HepG2 (cell line): Measurements from ENCODE around the gene CLDN9. TPM values are rescaled to one million over a fixed set of nuclear protein-coding genes. Genes with fewer than 3 reads are reported as not detected.

Source experiments
- ADNP ChIP-seq: sonication (generic); formaldehyde crosslinking; IDR thresholded peaks from 2 replicates; pipeline ENCODE4 v1.4.0; 2020; ENCODE audit warnings: missing genetic modification reagents
- GABPB1 ChIP-seq: IDR thresholded peaks from 2 replicates; pipeline ENCODE4 v1.6.1; 2016; ENCODE audit warnings: mild to moderate bottlenecking, missing genetic modification reagents, moderate library complexity, missing compliant biosample characterization
- HNF4A ChIP-seq: sonication (generic); formaldehyde crosslinking; IDR thresholded peaks from 2 replicates; pipeline ENCODE4 v1.4.0; 2020; ENCODE audit warnings: missing genetic modification reagents
- LCORL ChIP-seq, 2 experiments: fragments of 450-650 bp in 1 of 2; sonication (generic) in 1 of 2; formaldehyde crosslinking in 1 of 2; IDR thresholded peaks; 2 replicates each; pipeline versions ENCODE4 v1.5.0 to v1.6.1; 2017 to 2020; ENCODE audit warnings: antibody characterized with exemption in 1 of 2, missing genetic modification reagents in 1 of 2
- MAFF ChIP-seq: IDR thresholded peaks from 2 replicates; pipeline ENCODE4 v1.6.1; 2011; ENCODE audit warnings: low read depth, low read length, improper control_type of control experiment
- MIXL1 ChIP-seq: IDR thresholded peaks from 2 replicates; pipeline ENCODE4 v1.6.1; 2016
- NBN ChIP-seq: fragments of 450-650 bp; conservative IDR thresholded peaks from 2 replicates; pipeline ENCODE4 v1.6.1; 2017
- PCBP1 ChIP-seq: fragments of 200-400 bp; formaldehyde crosslinking; IDR thresholded peaks from 2 replicates; pipeline ENCODE4 v1.6.1; 2017; ENCODE audit warnings: mild to moderate bottlenecking, low read depth, low read length, borderline replicate concordance
- RCOR2 ChIP-seq: IDR thresholded peaks from 2 replicates; pipeline ENCODE4 v1.6.1; 2016; ENCODE audit warnings: missing biosample characterization, missing genetic modification reagents
- RELA ChIP-seq: sonication (generic); formaldehyde crosslinking; IDR thresholded peaks from 2 replicates; pipeline ENCODE4 v1.4.0; 2020; ENCODE audit warnings: missing genetic modification reagents
- STAG1 ChIP-seq: sonication (generic); formaldehyde crosslinking; IDR thresholded peaks from 2 replicates; pipeline ENCODE4 v1.4.0; 2020; ENCODE audit warnings: missing genetic modification reagents
- ZNF160 ChIP-seq: sonication (generic); formaldehyde crosslinking; IDR thresholded peaks from 2 replicates; pipeline ENCODE4 v1.8.0; 2022; ENCODE audit warnings: mild to moderate bottlenecking, inconsistent platforms, missing genetic modification reagents
- ZNF615 ChIP-seq: sonication (generic); formaldehyde crosslinking; IDR thresholded peaks from 2 replicates; pipeline ENCODE4 v1.5.0; 2020; ENCODE audit warnings: mild to moderate bottlenecking, missing genetic modification reagents, borderline replicate concordance
- ZNF788 ChIP-seq: sonication (generic); formaldehyde crosslinking; IDR thresholded peaks from 2 replicates; pipeline ENCODE4 v1.5.0; 2020; ENCODE audit warnings: mild to moderate bottlenecking, missing genetic modification reagents, borderline replicate concordance
- polyA plus RNA-seq, 8 experiments: library from polyadenylated mRNA; depleted of rRNA in 3 of 8; stranded (reverse) in 7 of 8; unstranded in 1 of 8; fragments of >200 nt; fragmentation: Illumina TruSeq in 4 of 8; extraction: Trizol in 4 of 8; gene quantifications; 2 replicates each; pipeline versions ENCODE4 v1.2.1 to v1.2.3, GENCODE V29; 2011 to 2016; ENCODE audit warnings: low read depth in 4 of 8, missing spikeins in 1 of 8, mixed read lengths in 1 of 8; ENCODE audit not compliant: insufficient read depth in 1 of 8
- total RNA-seq, 5 experiments: library from RNA; depleted of rRNA; stranded (reverse); fragments of >200 nt; fragmentation: Illumina TruSeq; extraction: Trizol; gene quantifications; 2 replicates each; pipeline ENCODE4 v1.2.3, GENCODE V29; 2016; ENCODE audit warnings: low read depth in 1 of 5
- TF ChIP-seq, protein P1 (sequence below): IDR thresholded peaks from 2 replicates; pipeline ENCODE4 v1.6.1; 2016
- TF ChIP-seq, protein P2 (sequence below): sonication (generic); formaldehyde crosslinking; IDR thresholded peaks from 2 replicates; pipeline ENCODE4 v1.4.0; 2020; ENCODE audit warnings: missing genetic modification reagents, low read depth, mild to moderate bottlenecking, borderline replicate concordance
- TF ChIP-seq, protein P3 (sequence below): IDR thresholded peaks from 2 replicates; pipeline ENCODE4 v1.6.1; 2012; ENCODE audit warnings: low read depth, low read length, improper control_type of control experiment
- TF ChIP-seq, protein P4 (sequence below): IDR thresholded peaks from 2 replicates; pipeline ENCODE4 v1.6.1; 2016; ENCODE audit warnings: mild to moderate bottlenecking, missing biosample characterization, missing genetic modification reagents
- TF ChIP-seq, protein P5 (sequence below): sonication (generic); formaldehyde crosslinking; IDR thresholded peaks from 2 replicates; pipeline ENCODE4 v1.5.1; 2020; ENCODE audit warnings: missing genetic modification reagents, mild to moderate bottlenecking, borderline replicate concordance
- TF ChIP-seq, protein P6 (sequence below): sonication (generic); formaldehyde crosslinking; IDR thresholded peaks from 2 replicates; pipeline ENCODE4 v1.8.1; 2023; ENCODE audit warnings: mild to moderate bottlenecking, missing genetic modification reagents, borderline replicate concordance
- TF ChIP-seq, protein P7 (sequence below): sonication (generic); formaldehyde crosslinking; IDR thresholded peaks from 2 replicates; pipeline ENCODE4 v1.8.0; 2022; ENCODE audit warnings: missing genetic modification reagents, mild to moderate bottlenecking, inconsistent platforms, borderline replicate concordance

Gene CLDN9
- total and polyA plus RNA-seq, 2 of the 13 experiments (the other 11 are each of a cell fraction or from before 2014, with no cell fraction given): 0.15 to 0.26 TPM

DNA sequence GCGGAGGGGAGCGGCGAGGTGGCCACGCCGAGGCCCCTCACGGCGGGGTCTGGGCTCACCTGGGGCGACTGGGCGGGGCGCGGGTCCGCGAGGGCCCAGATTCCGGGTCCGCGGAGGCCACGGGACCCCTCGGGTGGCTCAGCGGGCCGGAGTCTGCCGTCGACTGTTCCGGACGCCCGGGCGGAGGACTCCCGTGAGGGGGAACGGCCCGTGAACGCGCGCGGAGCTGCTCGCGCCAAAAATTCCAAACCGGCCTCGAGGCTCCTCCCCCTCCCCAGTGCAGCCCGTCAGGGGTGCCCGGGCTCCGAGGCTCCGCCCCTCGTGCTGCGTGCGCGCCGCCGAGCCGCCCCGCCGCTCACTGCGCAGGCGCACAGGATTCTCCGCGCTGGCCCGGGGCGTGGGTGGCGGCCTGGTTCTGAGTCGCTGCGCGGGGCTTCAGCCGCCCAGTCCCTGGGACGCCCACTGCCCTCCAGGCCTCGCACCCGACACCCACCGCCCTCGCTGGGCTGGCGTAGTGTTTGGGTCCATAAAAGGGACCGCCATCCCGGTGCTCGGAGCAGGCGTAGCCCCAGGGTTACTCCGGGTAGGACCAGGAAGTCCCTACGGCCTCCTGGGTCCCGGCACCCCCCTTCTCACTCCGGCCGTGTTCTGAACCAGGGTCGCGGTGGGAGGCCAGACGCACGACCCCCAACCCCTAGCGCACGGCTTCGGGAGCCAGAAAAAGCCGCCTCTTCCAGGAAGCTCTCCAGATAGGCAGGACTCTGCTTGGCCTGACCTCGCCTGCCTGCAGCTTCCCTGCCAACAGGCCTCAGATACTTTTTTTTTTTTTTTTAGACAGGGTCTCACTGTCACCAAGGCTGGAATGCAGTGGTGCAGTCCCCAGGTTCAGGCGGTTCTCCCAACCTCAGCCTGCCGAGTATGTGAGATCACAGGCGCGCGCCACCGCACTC is 32.2 kb upstream of the CLDN9 start, which contains the start of gene PKMYT1 (continued):
- TF ChIP-seq ZNF615 (CRISPR knock-in tag) (no peak), RELA (CRISPR knock-in tag) (no peak), NBN (no peak), LCORL (IDR thresholded peaks at IDR 0.05) (no peak), LCORL (CRISPR knock-in tag; IDR thresholded peaks at IDR 0.05) (peak; percentile 15; the same call in 1 of the 2 replicates), GABPB1 (CRISPR knock-in tag) (0 out of 2 replicates have a peak, but pooled peaks have one; percentile 47), RCOR2 (CRISPR knock-in tag) (no peak), ZNF160 (CRISPR knock-in tag) (no peak), ZNF788 (CRISPR knock-in tag) (peak; percentile 27; the same call in 1 of the 2 replicates), MIXL1 (CRISPR knock-in tag) (no peak), ADNP (CRISPR knock-in tag) (no peak), HNF4A (CRISPR knock-in tag) (no peak), STAG1 (no peak), MAFF (no peak), PCBP1 (no peak)
- TF ChIP-seq, protein P1, sequence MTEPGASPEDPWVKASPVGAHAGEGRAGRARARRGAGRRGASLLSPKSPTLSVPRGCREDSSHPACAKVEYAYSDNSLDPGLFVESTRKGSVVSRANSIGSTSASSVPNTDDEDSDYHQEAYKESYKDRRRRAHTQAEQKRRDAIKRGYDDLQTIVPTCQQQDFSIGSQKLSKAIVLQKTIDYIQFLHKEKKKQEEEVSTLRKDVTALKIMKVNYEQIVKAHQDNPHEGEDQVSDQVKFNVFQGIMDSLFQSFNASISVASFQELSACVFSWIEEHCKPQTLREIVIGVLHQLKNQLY (CRISPR knock-in tag): no peak
- TF ChIP-seq, protein P2, sequence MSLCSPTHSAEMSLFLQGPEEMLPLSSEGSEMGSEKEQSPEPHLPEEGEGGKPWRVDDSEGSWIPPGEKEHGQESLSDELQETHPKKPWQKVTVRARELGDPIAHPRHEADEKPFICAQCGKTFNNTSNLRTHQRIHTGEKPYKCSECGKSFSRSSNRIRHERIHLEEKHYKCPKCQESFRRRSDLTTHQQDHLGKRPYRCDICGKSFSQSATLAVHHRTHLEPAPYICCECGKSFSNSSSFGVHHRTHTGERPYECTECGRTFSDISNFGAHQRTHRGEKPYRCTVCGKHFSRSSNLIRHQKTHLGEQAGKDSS (CRISPR knock-in tag): no peak; the same call in 1 of the 2 replicates
- TF ChIP-seq, protein P3, sequence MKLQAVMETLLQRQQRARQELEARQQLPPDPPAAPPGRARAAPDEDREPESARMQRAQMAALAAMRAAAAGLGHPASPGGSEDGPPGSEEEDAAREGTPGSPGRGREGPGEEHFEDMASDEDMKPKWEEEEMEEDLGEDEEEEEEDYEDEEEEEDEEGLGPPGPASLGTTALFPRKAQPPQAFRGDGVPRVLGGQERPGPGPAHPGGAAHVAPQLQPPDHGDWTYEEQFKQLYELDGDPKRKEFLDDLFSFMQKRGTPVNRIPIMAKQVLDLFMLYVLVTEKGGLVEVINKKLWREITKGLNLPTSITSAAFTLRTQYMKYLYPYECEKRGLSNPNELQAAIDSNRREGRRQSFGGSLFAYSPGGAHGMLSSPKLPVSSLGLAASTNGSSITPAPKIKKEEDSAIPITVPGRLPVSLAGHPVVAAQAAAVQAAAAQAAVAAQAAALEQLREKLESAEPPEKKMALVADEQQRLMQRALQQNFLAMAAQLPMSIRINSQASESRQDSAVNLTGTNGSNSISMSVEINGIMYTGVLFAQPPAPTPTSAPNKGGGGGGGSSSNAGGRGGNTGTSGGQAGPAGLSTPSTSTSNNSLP: no peak
- TF ChIP-seq, protein P4, sequence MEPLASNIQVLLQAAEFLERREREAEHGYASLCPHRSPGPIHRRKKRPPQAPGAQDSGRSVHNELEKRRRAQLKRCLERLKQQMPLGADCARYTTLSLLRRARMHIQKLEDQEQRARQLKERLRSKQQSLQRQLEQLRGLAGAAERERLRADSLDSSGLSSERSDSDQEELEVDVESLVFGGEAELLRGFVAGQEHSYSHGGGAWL: no peak; the same call in 1 of the 2 replicates
- TF ChIP-seq, protein P5, sequence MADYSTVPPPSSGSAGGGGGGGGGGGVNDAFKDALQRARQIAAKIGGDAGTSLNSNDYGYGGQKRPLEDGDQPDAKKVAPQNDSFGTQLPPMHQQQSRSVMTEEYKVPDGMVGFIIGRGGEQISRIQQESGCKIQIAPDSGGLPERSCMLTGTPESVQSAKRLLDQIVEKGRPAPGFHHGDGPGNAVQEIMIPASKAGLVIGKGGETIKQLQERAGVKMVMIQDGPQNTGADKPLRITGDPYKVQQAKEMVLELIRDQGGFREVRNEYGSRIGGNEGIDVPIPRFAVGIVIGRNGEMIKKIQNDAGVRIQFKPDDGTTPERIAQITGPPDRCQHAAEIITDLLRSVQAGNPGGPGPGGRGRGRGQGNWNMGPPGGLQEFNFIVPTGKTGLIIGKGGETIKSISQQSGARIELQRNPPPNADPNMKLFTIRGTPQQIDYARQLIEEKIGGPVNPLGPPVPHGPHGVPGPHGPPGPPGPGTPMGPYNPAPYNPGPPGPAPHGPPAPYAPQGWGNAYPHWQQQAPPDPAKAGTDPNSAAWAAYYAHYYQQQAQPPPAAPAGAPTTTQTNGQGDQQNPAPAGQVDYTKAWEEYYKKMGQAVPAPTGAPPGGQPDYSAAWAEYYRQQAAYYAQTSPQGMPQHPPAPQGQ: no peak
- TF ChIP-seq, protein P6, sequence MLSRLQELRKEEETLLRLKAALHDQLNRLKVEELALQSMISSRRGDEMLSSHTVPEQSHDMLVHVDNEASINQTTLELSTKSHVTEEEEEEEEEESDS (CRISPR knock-in tag): no peak
- TF ChIP-seq, protein P7, sequence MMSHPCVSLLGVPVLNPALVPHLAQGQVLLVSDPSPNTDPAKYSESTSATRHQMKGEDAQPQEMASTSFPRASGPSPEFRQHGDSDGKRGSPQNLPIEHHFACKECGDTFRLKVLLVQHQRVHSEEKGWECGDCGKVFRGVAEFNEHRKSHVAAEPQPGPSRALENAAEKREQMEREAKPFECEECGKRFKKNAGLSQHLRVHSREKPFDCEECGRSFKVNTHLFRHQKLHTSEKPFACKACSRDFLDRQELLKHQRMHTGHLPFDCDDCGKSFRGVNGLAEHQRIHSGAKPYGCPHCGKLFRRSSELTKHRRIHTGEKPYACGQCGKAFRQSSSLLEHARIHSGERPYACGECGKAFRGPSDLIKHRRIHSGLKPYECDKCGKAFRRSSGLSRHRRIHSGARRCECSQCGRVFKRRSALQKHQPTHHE (CRISPR knock-in tag): no peak; the same call in 1 of the 2 replicates
